ENCODE results near the gene FSHR. TPM values are rescaled to one million over a fixed set of nuclear protein-coding genes. Genes with fewer than 3 reads are reported as not detected.

FSHR gene
- total RNA-seq, 2 donors from 2014 or later: not detected

- no peaks in the 10 kb centered on the region for H3K4me1 ChIP-seq
- DNase-seq (no peak), ATAC-seq (no peak)
- intact Hi-C loops (cut with DNase I): no loop called here
- H3K4me3 ChIP-seq: no peak overlapping the region
- H3K9me3 ChIP-seq: no peaks in the 10 kb centered on the region
- H3K36me3 ChIP-seq (replicated peaks in 1 of 2; ENCODE audit: insufficient read depth in 1 of 2, low read depth in 2 of 2): no peaks in the 10 kb centered on the region
- WGBS, 2 donors: 79 to 86% methylated on average over 7 of the region's 7 CpGs
- TF ChIP-seq CTCF (IDR thresholded peaks at IDR 0.05): no peak
- TF ChIP-seq POLR2A (IDR thresholded peaks at IDR 0.05): no peak
- H3K27me3 ChIP-seq: no peaks in the 10 kb centered on the region
- no peak overlapping the region for H3K27ac ChIP-seq
Measured at GRCh38 chr2:48934807-48935206, 219.5 kb downstream of the FSHR start.

- intact Hi-C loops (cut with DNase I): no loop called here
- H3K36me3 ChIP-seq (replicated peaks in 1 of 2; ENCODE audit: insufficient read depth in 1 of 2, low read depth in 2 of 2): no peaks in the 10 kb centered on the region
- ATAC-seq (no peak), DNase-seq (no peak)
- TF ChIP-seq CTCF (IDR thresholded peaks at IDR 0.05) (no peak), POLR2A (IDR thresholded peaks at IDR 0.05) (no peak)
- H3K4me3 ChIP-seq: no peak overlapping the region
- WGBS, 2 donors: 40 to 54% methylated on average over 5 of the region's 5 CpGs
- H3K4me1 ChIP-seq: no peaks in the 10 kb centered on the region
- no peak overlapping the region for H3K27ac ChIP-seq
- H3K27me3 ChIP-seq: no peaks in the 10 kb centered on the region
- no peaks in the 10 kb centered on the region for H3K9me3 ChIP-seq
Measured at GRCh38 chr2:48933828-48934497, 220.4 kb downstream of the FSHR start.

- H3K4me1 ChIP-seq: no peaks in the 10 kb centered on the region
- DNase-seq (no peak), ATAC-seq (no peak)
- intact Hi-C loops (cut with DNase I): no loop called here
- no peaks in the 10 kb centered on the region for H3K27me3 ChIP-seq
- no peaks in the 10 kb centered on the region for H3K36me3 ChIP-seq (replicated peaks in 1 of 2; ENCODE audit: insufficient read depth in 1 of 2, low read depth in 2 of 2)
- no peak overlapping the region for H3K4me3 ChIP-seq
- WGBS, 2 donors: 69% methylated on average over 4 of the region's 4 CpGs
- no peak overlapping the region for H3K27ac ChIP-seq
- no peak for TF ChIP-seq CTCF (IDR thresholded peaks at IDR 0.05)
- TF ChIP-seq POLR2A (IDR thresholded peaks at IDR 0.05): no peak
- H3K9me3 ChIP-seq: no peaks in the 10 kb centered on the region
Measured at GRCh38 chr2:48932667-48933066, 221.6 kb downstream of the FSHR start.

- H3K9me3 ChIP-seq: no peaks in the 10 kb centered on the region
- no peaks in the 10 kb centered on the region for H3K36me3 ChIP-seq (replicated peaks in 1 of 2; ENCODE audit: insufficient read depth in 1 of 2, low read depth in 2 of 2)
- intact Hi-C loops (cut with DNase I): no loop called here
- H3K27me3 ChIP-seq: no peaks in the 10 kb centered on the region
- no peak for TF ChIP-seq CTCF (IDR thresholded peaks at IDR 0.05)
- no peak for TF ChIP-seq POLR2A (IDR thresholded peaks at IDR 0.05)
- H3K27ac ChIP-seq: no peak overlapping the region
- H3K4me1 ChIP-seq: no peaks in the 10 kb centered on the region
- H3K4me3 ChIP-seq: no peak overlapping the region
- ATAC-seq (no peak), DNase-seq (no peak)
- WGBS, 2 donors: 27 to 31% methylated on average over 6 of the region's 6 CpGs
Measured at GRCh38 chr2:48929571-48930301, 224.6 kb downstream of the FSHR start.
